Measurements from ENCODE around the gene RPL10L.

The RPL10L gene
- total RNA-seq: 0 to 0.04 (median 0) reads per million in 17 experiments

DNA sequence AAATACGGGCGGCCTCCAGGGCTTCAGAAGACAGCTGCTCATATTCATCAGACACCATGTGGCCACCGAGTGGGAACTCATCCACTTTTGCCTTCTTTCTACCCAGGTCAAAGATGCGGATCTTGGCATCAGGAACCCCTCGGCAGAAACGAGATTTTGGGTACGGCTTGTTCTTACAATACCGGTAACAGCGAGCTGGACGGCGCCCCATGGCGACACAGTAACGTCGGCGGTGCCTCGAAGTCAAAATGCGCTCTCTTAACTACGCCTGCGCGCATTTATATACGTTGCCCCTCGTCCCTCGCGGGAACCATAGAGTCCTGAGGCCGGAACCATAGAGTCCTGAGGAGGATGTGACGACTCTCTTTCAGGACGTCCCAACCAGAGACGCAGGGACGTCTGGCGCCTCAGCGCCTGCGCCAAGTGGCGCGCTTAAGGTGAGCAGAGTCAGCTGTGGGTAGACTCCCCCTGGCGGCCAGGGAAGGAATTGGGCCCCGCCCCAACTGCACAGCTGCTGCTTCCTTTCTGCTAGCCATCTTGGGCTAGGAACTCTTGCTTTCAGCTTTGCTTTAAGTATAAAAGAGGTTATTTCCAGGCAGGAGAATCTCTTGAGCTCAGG lies at the start of gene RPL10L:
RPL10L (minus strand) TSS at position 256 of the 619 bp plus-strand sequence; CDS start at position 211, 45 bp downstream.
- no peak for DNase-seq

DNA sequence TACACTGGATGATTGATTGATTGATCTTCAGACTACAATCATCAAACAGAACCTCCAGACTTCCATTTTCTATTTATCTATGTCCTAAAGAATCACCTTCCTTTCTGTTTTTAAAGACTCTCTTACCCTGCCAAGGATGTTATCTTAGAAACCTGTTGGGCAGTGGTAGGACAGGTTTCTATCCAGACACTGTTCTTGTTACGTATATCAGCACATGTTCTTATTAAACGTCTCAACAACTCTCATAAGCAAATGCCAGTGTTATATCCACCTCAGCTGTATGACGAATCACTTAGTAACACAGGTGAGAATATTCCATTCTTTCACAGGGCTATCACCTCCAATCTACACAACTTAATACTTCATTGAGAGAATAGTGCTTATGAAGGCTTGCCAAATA lies 40.2 kb upstream of the RPL10L start:
- DNase-seq: no peak

DNA sequence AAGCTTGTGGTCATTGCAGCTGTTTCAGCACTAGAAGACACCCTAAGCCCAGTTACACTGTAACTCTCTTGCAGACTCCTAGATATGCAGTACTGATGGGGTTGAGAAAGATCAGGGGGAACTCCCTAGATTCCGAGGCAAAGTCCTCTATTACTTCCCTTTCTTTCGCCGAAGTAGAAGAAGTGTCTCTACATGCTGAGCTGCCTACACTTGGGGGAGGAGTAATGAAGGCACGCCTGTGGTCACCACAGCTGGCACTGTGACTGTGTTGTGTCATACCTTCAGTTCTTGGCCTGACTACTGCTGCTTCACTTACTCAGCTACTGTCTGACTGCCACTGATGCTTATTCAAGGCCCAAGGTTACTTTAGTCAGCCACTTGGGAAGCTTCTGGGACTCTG lies 35.1 kb upstream of the RPL10L start:
- peak; percentile 57 to 81 (median 75) for DNase-seq

DNA sequence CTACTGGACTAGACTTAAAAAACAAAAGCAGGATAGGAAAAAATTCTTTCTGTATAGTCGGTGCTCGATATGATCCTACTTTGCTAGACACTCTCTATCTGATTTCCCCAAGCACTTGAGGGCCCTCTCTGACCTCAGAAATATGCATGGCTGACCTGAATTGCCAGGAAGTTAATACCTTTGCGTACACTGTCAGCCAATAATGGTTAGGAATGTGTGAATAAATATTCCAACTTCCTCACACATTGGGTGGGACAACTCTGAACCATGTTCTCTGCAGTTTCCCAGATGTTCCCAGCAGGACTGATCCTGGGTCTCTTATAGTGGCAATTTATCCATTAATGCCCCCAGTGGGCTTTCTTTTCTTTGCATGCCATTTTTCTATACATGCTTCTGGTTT lies 20.5 kb upstream of the RPL10L start:
- no peak for DNase-seq

DNA sequence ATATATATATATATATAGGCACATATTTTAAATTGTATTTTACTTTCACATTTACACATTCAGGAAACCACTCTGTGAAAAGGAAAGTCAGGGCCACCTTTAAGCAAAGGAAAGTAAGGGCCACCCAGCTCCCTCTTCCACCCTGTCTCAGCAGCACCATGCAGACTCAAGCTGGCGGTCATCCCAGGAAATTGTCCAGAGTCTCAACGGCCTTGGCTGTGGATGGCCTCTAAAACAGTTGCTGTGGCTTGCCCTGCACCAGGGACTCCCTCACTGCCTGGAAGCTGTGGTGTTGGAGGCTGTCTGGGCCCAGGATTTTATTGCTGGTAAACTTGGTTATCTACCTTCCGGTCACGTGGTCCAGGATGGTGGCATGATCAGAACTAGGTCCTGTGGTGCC lies 11.8 kb upstream of the RPL10L start:
- DNase-seq: no peak

DNA sequence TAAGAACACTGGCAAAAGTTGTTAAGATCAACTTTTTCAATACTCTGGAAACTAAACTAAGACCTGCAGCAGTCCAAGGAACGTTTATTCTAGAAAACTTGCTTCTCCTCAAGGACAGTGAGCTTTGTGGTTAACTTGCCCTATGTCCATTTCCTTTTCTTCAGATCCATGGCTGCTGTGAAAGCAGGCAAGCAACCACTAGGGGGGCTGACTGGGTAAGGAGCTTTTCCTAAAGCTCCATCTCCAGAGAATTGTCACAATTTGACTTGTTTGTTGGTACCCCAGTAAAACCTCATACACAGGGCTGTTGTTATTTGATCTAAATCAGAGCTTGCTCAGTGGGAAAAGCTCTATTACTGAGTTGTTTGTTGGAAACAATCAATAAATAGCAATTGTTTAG lies 10.1 kb upstream of the RPL10L start:
- peak in 3 of 4 experiments; percentile 12 to 45 (median 38) for DNase-seq

DNA sequence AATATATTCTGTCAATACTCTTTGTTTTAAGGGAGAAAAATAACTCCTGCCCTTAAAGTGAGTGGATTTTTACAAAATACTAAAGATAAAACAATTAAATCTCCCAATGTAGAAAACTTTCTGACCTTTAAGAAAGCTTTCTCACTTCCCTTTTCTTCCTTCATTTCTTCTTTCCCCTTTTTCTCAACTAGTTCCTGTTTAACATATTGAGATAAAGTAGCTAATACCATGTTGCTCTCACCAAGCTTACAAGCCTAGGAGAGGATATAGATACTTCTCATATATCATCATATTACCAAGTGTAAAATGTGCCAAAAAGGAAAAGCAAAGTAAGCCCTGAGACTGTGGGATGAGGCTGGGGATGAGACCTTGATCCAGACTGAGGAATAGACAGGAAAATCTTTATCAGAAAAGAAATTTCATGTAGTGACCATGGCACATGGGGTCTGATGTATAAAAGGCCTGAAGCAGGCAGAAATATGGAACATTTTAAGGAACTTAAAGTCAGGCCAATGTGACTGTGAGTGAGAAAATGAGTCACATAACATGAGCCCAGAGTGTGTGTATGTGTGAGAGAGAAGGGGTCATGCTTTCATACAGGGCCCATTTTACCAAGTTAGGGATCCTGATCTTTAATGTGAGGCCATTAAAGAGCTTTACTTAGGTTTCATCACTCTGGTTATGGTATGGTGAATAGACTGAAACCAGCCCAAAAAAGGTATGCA lies 1.6 kb upstream of the RPL10L start:
- DNase-seq: peak; percentile 43 to 84 (median 70)

DNA sequence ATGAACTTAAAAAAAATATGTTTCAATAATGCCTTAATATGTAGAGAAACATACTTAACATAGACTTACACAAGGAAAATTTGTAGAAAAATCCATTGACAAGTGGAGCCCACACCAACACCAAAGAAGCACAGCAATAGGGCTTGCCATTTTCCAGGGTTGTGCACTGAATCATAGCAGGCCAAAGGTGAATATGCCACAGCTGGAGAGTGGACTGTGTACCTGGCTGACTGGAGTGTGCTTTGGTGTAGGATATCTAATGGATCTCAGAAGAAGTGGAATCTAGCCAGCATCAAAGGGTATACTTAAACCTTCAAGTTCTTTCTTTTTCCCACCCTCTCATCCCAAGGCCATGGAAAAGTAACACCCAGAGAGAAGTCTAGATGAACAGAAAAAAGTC lies 4.8 kb downstream of the RPL10L start:
- no peak for DNase-seq

DNA sequence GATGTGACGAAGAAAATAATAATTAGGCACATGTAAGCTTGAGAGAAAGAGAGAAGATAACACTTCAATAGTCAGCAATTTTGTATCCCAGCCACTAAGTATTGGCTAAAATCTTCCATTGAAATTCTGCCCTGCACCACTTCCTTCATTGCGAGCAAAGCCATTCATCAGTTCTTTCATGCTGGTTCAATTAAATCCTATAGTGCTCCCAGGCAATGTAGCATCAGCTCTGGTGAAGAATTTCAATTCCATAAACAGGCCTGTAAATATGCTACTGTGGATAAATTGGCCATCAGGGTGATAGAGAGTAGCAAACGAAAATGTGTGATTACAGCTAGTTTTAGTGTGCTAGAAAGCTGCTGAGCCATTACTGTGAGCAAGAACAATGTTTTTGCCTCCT lies 24.7 kb downstream of the RPL10L start:
- no peak for DNase-seq
